ENCODE results near the gene PDE11A. TPM values are rescaled to one million over a fixed set of nuclear protein-coding genes. Genes with fewer than 3 reads are reported as not detected.

The PDE11A gene
- total RNA-seq, 6 experiments from 2014 or later: 1.2 to 9.4 (median 6.3) TPM

GRCh38 chr2:177578454-177578853 is 494.1 kb downstream of the PDE11A start:
- no peaks in the 10 kb centered on the region for H3K4me1 ChIP-seq
- H3K9me3 ChIP-seq: no peaks in the 10 kb centered on the region
- no peak for ATAC-seq
- no peak overlapping the region for H3K4me3 ChIP-seq
- TF ChIP-seq CTCF (IDR thresholded peaks at IDR 0.05): no peak
- no peak for TF ChIP-seq POLR2A (IDR thresholded peaks at IDR 0.05)
- no peaks in the 10 kb centered on the region for H3K27me3 ChIP-seq
- intact Hi-C loops (cut with DNase I): no loop called here
- no peak overlapping the region for H3K27ac ChIP-seq
- WGBS (ENCODE audit: insufficient coverage, low coverage, low lambda C conversion rate, missing lambda C conversion rate): 65% methylated on average over 3 of the region's 3 CpGs
- no peak for DNase-seq
- H3K36me3 ChIP-seq: no peaks in the 10 kb centered on the region

- H3K4me1 ChIP-seq: no peaks in the 10 kb centered on the region
- no peak overlapping the region for H3K4me3 ChIP-seq
- no peaks in the 10 kb centered on the region for H3K9me3 ChIP-seq
- DNase-seq: no peak
- WGBS (ENCODE audit: insufficient coverage, low coverage, low lambda C conversion rate, missing lambda C conversion rate): 71% methylated on average over 1 of the region's 1 CpG
- TF ChIP-seq POLR2A (IDR thresholded peaks at IDR 0.05): no peak
- no peak for TF ChIP-seq CTCF (IDR thresholded peaks at IDR 0.05)
- no peaks in the 10 kb centered on the region for H3K27me3 ChIP-seq
- no peak for ATAC-seq
- H3K27ac ChIP-seq: no peak overlapping the region
- H3K36me3 ChIP-seq: no peaks in the 10 kb centered on the region
- intact Hi-C loops (cut with DNase I): no loop called here
Observed at GRCh38 chr2:177577075-177577474, 495.5 kb downstream of the PDE11A start.

- Histone ChIP-seq H3K27me3 (no peaks in the 10 kb centered on the region), H3K27ac (no peak overlapping the region), H3K36me3 (no peaks in the 10 kb centered on the region), H3K9me3 (no peaks in the 10 kb centered on the region), H3K4me1 (no peaks in the 10 kb centered on the region), H3K4me3 (no peak overlapping the region)
- ATAC-seq (no peak), DNase-seq (no peak)
- no CpG with 5 or more reads among the region's 2 CpGs for WGBS (ENCODE audit: insufficient coverage, low coverage, low lambda C conversion rate, missing lambda C conversion rate)
- no peak for TF ChIP-seq POLR2A (IDR thresholded peaks at IDR 0.05)
- TF ChIP-seq CTCF (IDR thresholded peaks at IDR 0.05): no peak
- intact Hi-C loops (cut with DNase I): no loop called here
Observed at GRCh38 chr2:177575358-177575757, 497.2 kb downstream of the PDE11A start.

GRCh38 chr2:177574356-177574755 is 498.2 kb downstream of the PDE11A start:
- no peak for DNase-seq
- no peaks in the 10 kb centered on the region for H3K9me3 ChIP-seq
- ATAC-seq: no peak
- H3K4me3 ChIP-seq: no peak overlapping the region
- H3K4me1 ChIP-seq: no peaks in the 10 kb centered on the region
- 87% methylated on average over 7 of the region's 7 CpGs for WGBS (ENCODE audit: insufficient coverage, low coverage, low lambda C conversion rate, missing lambda C conversion rate)
- TF ChIP-seq POLR2A (IDR thresholded peaks at IDR 0.05) (no peak), CTCF (IDR thresholded peaks at IDR 0.05) (no peak)
- intact Hi-C loops (cut with DNase I): no loop called here
- H3K27ac ChIP-seq: no peak overlapping the region
- H3K27me3 ChIP-seq: no peaks in the 10 kb centered on the region
- no peaks in the 10 kb centered on the region for H3K36me3 ChIP-seq

Small RNA genes within 50 kb of the gene (small RNA-seq; reads per million reads assigned to genes)
- 0 reads per million in 2 experiments for gene AC011998.1
- 0 reads per million in 2 experiments for gene RNU6-629P

Other genes starting within 250 kb of the PDE11A start
- gene RBM45, start 39.7 kb upstream of the PDE11A start, total RNA-seq: 1 to 10 TPM; 5.1 to 7.4 (median 5.6) TPM
- 1 to 10 TPM; 2.4 to 4.1 (median 3.1) TPM for gene OSBPL6, start 121.7 kb upstream of the PDE11A start, total RNA-seq